Stimulated activated CD4-positive, alpha-beta T cell treated with anti-CD3 and anti-CD28 coated beads, Interleukin-2, amount 100 ng/mL, for 24 hours (primary cell): ENCODE data around the gene YTHDC1.
"Not testable (repeated sequence)": the region's sequence is repeated elsewhere in the genome, so short reads cannot be mapped to it uniquely, and the experiment has no call there.

Experiments used
- DNase-seq, 2 donors: peaks; one replicate each; pipeline ENCODE4 v3.0.0-alpha.2; 2020

The YTHDC1 gene

GRCh38 chr4:68349649-68350360, at the start of gene YTHDC1:
Gene YTHDC1, minus strand, starts transcription at chr4:68350090. Its CDS starts 337 bp downstream, at chr4:68349753.
- DNase-seq: peak; percentile 95 to 97

- DNase-seq: no peak
Measured at GRCh38 chr4:68399306-68399705, 49.4 kb upstream of the YTHDC1 start.

GRCh38 chr4:68396756-68397155, 46.9 kb upstream of the YTHDC1 start:
- no peak for DNase-seq

- no peak for DNase-seq
Measured at GRCh38 chr4:68391436-68391835, 41.5 kb upstream of the YTHDC1 start.

- DNase-seq: no peak
Measured at GRCh38 chr4:68390205-68390935, 40.5 kb upstream of the YTHDC1 start.

GRCh38 chr4:68389386-68389913, 39.6 kb upstream of the YTHDC1 start:
- not testable (repeated sequence) for DNase-seq

- DNase-seq: no peak
Measured at GRCh38 chr4:68388347-68388865, 38.5 kb upstream of the YTHDC1 start.

GRCh38 chr4:68385267-68385666, 35.4 kb upstream of the YTHDC1 start:
- no peak for DNase-seq

- DNase-seq: no peak
Measured at GRCh38 chr4:68383115-68383514, 33.2 kb upstream of the YTHDC1 start.

GRCh38 chr4:68378226-68378625, 28.3 kb upstream of the YTHDC1 start:
- no peak for DNase-seq

GRCh38 chr4:68375667-68376559, 26.0 kb upstream of the YTHDC1 start:
- DNase-seq: peak; percentile 5 to 36

GRCh38 chr4:68373513-68373912, 23.6 kb upstream of the YTHDC1 start:
- DNase-seq: peak; percentile 61 to 62

GRCh38 chr4:68372588-68372987, 22.7 kb upstream of the YTHDC1 start:
- no peak for DNase-seq

- no peak for DNase-seq
Measured at GRCh38 chr4:68369142-68369805, 19.4 kb upstream of the YTHDC1 start.

- DNase-seq: no peak
Measured at GRCh38 chr4:68368691-68369131, 18.8 kb upstream of the YTHDC1 start.

GRCh38 chr4:68367835-68368234, 17.9 kb upstream of the YTHDC1 start:
- DNase-seq: no peak

- no peak for DNase-seq
Measured at GRCh38 chr4:68366600-68366999, 16.7 kb upstream of the YTHDC1 start.

- DNase-seq: no peak
Measured at GRCh38 chr4:68365068-68365467, 15.2 kb upstream of the YTHDC1 start.

- DNase-seq: no peak
Measured at GRCh38 chr4:68361146-68361589, 11.3 kb upstream of the YTHDC1 start.

- no peak for DNase-seq
Measured at GRCh38 chr4:68360231-68360968, 10.5 kb upstream of the YTHDC1 start.

- no peak for DNase-seq
Measured at GRCh38 chr4:68359508-68359907, 9.6 kb upstream of the YTHDC1 start.
